H9 (cell line): Measurements from ENCODE around the gene SLC11A1. TPM values are rescaled to one million over a fixed set of nuclear protein-coding genes. Genes with fewer than 3 reads are reported as not detected.

Experiments used
- DNase-seq: peaks from one replicate; pipeline ENCODE4 v3.0.0-alpha.2; 2017
- H2AFZ ChIP-seq: one replicate; pipeline ENCODE4 v1.6.1; 2013; ENCODE audit warnings: mild to moderate bottlenecking, low read length, control low read depth, moderate library complexity
- H2AK5ac ChIP-seq: 2 replicates; pipeline ENCODE4 v1.6.1; 2013; ENCODE audit warnings: low read length, control low read depth, mixed read lengths; ENCODE audit not compliant: insufficient read length
- H2BK120ac ChIP-seq: one replicate; pipeline ENCODE4 v1.6.1; 2013; ENCODE audit warnings: low read depth, mild to moderate bottlenecking, low read length, control low read depth, inconsistent platforms; ENCODE audit not compliant: poor library complexity, severe bottlenecking
- H2BK12ac ChIP-seq: 2 replicates; pipeline ENCODE4 v1.6.1; 2013; ENCODE audit warnings: low read length, control low read depth, mixed read lengths, low read depth; ENCODE audit not compliant: insufficient read length
- H2BK15ac ChIP-seq: 2 replicates; pipeline ENCODE4 v1.6.1; 2013; ENCODE audit warnings: low read depth, low read length, control low read depth
- H2BK20ac ChIP-seq: one replicate; pipeline ENCODE4 v1.6.1; 2013; ENCODE audit warnings: low read depth, mild to moderate bottlenecking, low read length, control low read depth, inconsistent platforms; ENCODE audit not compliant: poor library complexity, severe bottlenecking
- H2BK5ac ChIP-seq: 2 replicates; pipeline ENCODE4 v1.6.1; 2013; ENCODE audit warnings: low read length, control low read depth, mixed read lengths; ENCODE audit not compliant: insufficient read length
- H3K14ac ChIP-seq: 2 replicates; pipeline ENCODE4 v1.6.1; 2013; ENCODE audit warnings: low read length, control low read depth; ENCODE audit not compliant: insufficient read depth
- H3K18ac ChIP-seq: 2 replicates; pipeline ENCODE4 v1.6.1; 2013; ENCODE audit warnings: low read depth, mild to moderate bottlenecking, mixed read lengths, low read length, control low read depth; ENCODE audit not compliant: insufficient read length
- H3K23ac ChIP-seq: 2 replicates; pipeline ENCODE4 v1.6.1; 2013; ENCODE audit warnings: low read length, control low read depth, mixed read lengths, low read depth; ENCODE audit not compliant: insufficient read length
- H3K23me2 ChIP-seq: 2 replicates; pipeline ENCODE4 v1.6.1; 2013; ENCODE audit warnings: low read depth, mild to moderate bottlenecking, mixed read lengths, low read length, control low read depth; ENCODE audit not compliant: insufficient read length, poor library complexity, severe bottlenecking
- H3K27ac ChIP-seq: 2 replicates; pipeline ENCODE4 v1.5.1; 2013; ENCODE audit warnings: low read length, control low read depth, mixed read lengths, low read depth; ENCODE audit not compliant: insufficient read length
- H3K27me3 ChIP-seq: 2 replicates; pipeline ENCODE4 v1.6.1; 2013; ENCODE audit warnings: low read length, control low read depth, inconsistent platforms; ENCODE audit not compliant: insufficient read depth
- H3K4ac ChIP-seq: 2 replicates; pipeline ENCODE4 v1.6.1; 2013; ENCODE audit warnings: low read depth, mild to moderate bottlenecking, control low read depth, inconsistent platforms, low read length, moderate library complexity
- H3K4me1 ChIP-seq: 2 replicates; pipeline ENCODE4 v1.6.1; 2013; ENCODE audit warnings: low read length, control low read depth, inconsistent platforms; ENCODE audit not compliant: insufficient read depth
- H3K4me2 ChIP-seq: 2 replicates; pipeline ENCODE4 v1.6.1; 2013; ENCODE audit warnings: low read length, control low read depth, mixed read lengths; ENCODE audit not compliant: insufficient read length, insufficient read depth
- H3K56ac ChIP-seq: 2 replicates; pipeline ENCODE4 v1.6.1; 2013; ENCODE audit warnings: low read depth, mild to moderate bottlenecking, mixed read lengths, low read length, control low read depth; ENCODE audit not compliant: insufficient read length
- H3K79me1 ChIP-seq: 2 replicates; pipeline ENCODE4 v1.6.1; 2013; ENCODE audit warnings: low read depth, mild to moderate bottlenecking, moderate library complexity, low read length, control low read depth, inconsistent platforms; ENCODE audit not compliant: insufficient read depth, poor library complexity, severe bottlenecking
- H3K79me2 ChIP-seq: 2 replicates; pipeline ENCODE4 v1.6.1; 2013; ENCODE audit warnings: low read length, control low read depth, inconsistent platforms; ENCODE audit not compliant: insufficient read depth
- H3K9ac ChIP-seq: 2 replicates; pipeline ENCODE4 v1.6.1; 2013; ENCODE audit warnings: low read length, control low read depth, mixed read lengths; ENCODE audit not compliant: insufficient read length; ENCODE audit errors: extremely low read depth
- H3K9me3 ChIP-seq: one replicate; pipeline ENCODE4 v1.6.1; 2013; ENCODE audit warnings: low read depth, low read length, inconsistent platforms; ENCODE audit not compliant: control insufficient read depth
- H3T11ph ChIP-seq: one replicate; pipeline ENCODE4 v1.6.1; 2013; ENCODE audit warnings: mild to moderate bottlenecking, low read length, control low read depth, inconsistent platforms
- H4K20me1 ChIP-seq: one replicate; pipeline ENCODE4 v1.6.1; 2013; ENCODE audit not compliant: control insufficient read depth, insufficient read length, insufficient read depth
- H4K5ac ChIP-seq: 2 replicates; pipeline ENCODE4 v1.6.1; 2013; ENCODE audit warnings: low read depth, mild to moderate bottlenecking, mixed read lengths, low read length, control low read depth; ENCODE audit not compliant: insufficient read length
- H4K8ac ChIP-seq: replicated peaks from 2 replicates; pipeline ENCODE4 v1.6.1; 2013; ENCODE audit warnings: low read length, control low read depth, mixed read lengths, low read depth; ENCODE audit not compliant: insufficient read length
- H4K91ac ChIP-seq: 2 replicates; pipeline ENCODE4 v1.6.1; 2013; ENCODE audit warnings: low read depth, mild to moderate bottlenecking, moderate library complexity, mixed read lengths, low read length, control low read depth; ENCODE audit not compliant: insufficient read length
- H3K27ac Mint-ChIP-seq, 3 experiments: 2 replicates in 2 of 3; 3 replicates in 1 of 3; pipeline ENCODE4 v1.8.0; 2020 to 2021; ENCODE audit warnings: mixed read lengths in 3 of 3, mild to moderate bottlenecking in 1 of 3, moderate library complexity in 1 of 3
- H3K27me3 Mint-ChIP-seq: 2 replicates; pipeline ENCODE4 v1.8.0; 2021; ENCODE audit warnings: low read depth, mild to moderate bottlenecking, moderate library complexity, mixed read lengths
- H3K36me3 Mint-ChIP-seq, 3 experiments: 2 replicates in 2 of 3; 3 replicates in 1 of 3; pipeline ENCODE4 v1.8.0; 2020 to 2021; ENCODE audit warnings: low read depth in 3 of 3, mixed read lengths in 3 of 3; ENCODE audit not compliant: insufficient read depth in 1 of 3
- H3K4me1 Mint-ChIP-seq, 2 experiments: 2 replicates each; pipeline ENCODE4 v1.8.0; 2020; ENCODE audit warnings: mixed read lengths in 2 of 2
- H3K4me3 Mint-ChIP-seq, 2 experiments: 2 replicates in 1 of 2; 3 replicates in 1 of 2; pipeline ENCODE4 v1.8.0; 2020 to 2021; ENCODE audit warnings: mild to moderate bottlenecking in 2 of 2, mixed read lengths in 2 of 2, moderate library complexity in 1 of 2
- H3K9me3 Mint-ChIP-seq, 2 experiments: 2 replicates in 1 of 2; 3 replicates in 1 of 2; pipeline ENCODE4 v1.8.0; 2020; ENCODE audit warnings: mild to moderate bottlenecking in 2 of 2, mixed read lengths in 2 of 2, moderate library complexity in 1 of 2
- WGBS: extraction: QIAGEN DNeasy Blood & Tissue Kit; methylation state at CpG from one replicate; pipeline ENCODE4 v1.1.7; 2013; ENCODE audit warnings: missing lambda C conversion rate, low lambda C conversion rate, mixed read lengths; ENCODE audit not compliant: insufficient read length; ENCODE audit errors: extremely low coverage; 5-methylcytosine and 5-hydroxymethylcytosine counted together
- total RNA-seq: library from RNA; stranded (reverse); gene quantifications from 2 replicates; pipeline ENCODE4 v1.2.1, GENCODE V29; 2021
- TF ChIP-seq, protein P1 (sequence below): fragments of 200-600 bp; sonication (generic); conservative IDR thresholded peaks from 3 replicates; pipeline ENCODE4 v1.8.0; 2021; ENCODE audit warnings: antibody characterized with exemption, mild to moderate bottlenecking

Gene SLC11A1
- total RNA-seq, 1 experiment from 2014 or later, result 0.11 TPM

GRCh38 chr2:218429911-218430692, 48.0 kb downstream of the SLC11A1 start:
- H3K27ac ChIP-seq, result no peak overlapping the region
- H3K23ac ChIP-seq, result no peak overlapping the region
- H4K91ac ChIP-seq, result no peak overlapping the region
- H3K4me2 ChIP-seq, result no peak overlapping the region
- H3K79me1 ChIP-seq, result no peaks in the 10 kb centered on the region
- TF ChIP-seq, protein P1, sequence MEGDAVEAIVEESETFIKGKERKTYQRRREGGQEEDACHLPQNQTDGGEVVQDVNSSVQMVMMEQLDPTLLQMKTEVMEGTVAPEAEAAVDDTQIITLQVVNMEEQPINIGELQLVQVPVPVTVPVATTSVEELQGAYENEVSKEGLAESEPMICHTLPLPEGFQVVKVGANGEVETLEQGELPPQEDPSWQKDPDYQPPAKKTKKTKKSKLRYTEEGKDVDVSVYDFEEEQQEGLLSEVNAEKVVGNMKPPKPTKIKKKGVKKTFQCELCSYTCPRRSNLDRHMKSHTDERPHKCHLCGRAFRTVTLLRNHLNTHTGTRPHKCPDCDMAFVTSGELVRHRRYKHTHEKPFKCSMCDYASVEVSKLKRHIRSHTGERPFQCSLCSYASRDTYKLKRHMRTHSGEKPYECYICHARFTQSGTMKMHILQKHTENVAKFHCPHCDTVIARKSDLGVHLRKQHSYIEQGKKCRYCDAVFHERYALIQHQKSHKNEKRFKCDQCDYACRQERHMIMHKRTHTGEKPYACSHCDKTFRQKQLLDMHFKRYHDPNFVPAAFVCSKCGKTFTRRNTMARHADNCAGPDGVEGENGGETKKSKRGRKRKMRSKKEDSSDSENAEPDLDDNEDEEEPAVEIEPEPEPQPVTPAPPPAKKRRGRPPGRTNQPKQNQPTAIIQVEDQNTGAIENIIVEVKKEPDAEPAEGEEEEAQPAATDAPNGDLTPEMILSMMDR, result no peak
- H3T11ph ChIP-seq, result no peak overlapping the region
- H3K4me3 Mint-ChIP-seq, result no peak overlapping the region
- no peak overlapping the region for H3K9ac ChIP-seq
- peak overlapping the region in 1 of 3 experiments; percentile 68; a peak in 2 of 7 replicates for H3K27ac Mint-ChIP-seq
- H2AK5ac ChIP-seq, result no peak overlapping the region
- H3K23me2 ChIP-seq, result no peaks in the 10 kb centered on the region
- peaks cover 0 to 4% (median 0%) of the 10 kb centered on the region in 3 experiments; a peak in 1 of 7 replicates for H3K36me3 Mint-ChIP-seq
- peaks cover 2 to 3% of the 10 kb centered on the region in 2 experiments; a peak in 1 of 4 replicates for H3K4me1 Mint-ChIP-seq
- H3K9me3 Mint-ChIP-seq, result no peaks in the 10 kb centered on the region
- H3K56ac ChIP-seq, result no peak overlapping the region
- H3K27me3 Mint-ChIP-seq, result peaks cover 1% of the 10 kb centered on the region
- no peak overlapping the region; the same call in 1 of the 2 replicates for H3K14ac ChIP-seq
- H2BK20ac ChIP-seq, result no peak overlapping the region
- H2AFZ ChIP-seq, result no peak overlapping the region
- no peaks in the 10 kb centered on the region for H3K79me2 ChIP-seq
- H4K5ac ChIP-seq, result no peak overlapping the region
- H3K27me3 ChIP-seq, result no peaks in the 10 kb centered on the region
- WGBS, result no CpG with 5 or more reads among the region's 9 CpGs
- no peaks in the 10 kb centered on the region for H4K20me1 ChIP-seq
- H3K18ac ChIP-seq, result no peak overlapping the region
- no peak overlapping the region for H2BK5ac ChIP-seq
- no peak overlapping the region for H4K8ac ChIP-seq
- H2BK15ac ChIP-seq, result no peak overlapping the region
- no peaks in the 10 kb centered on the region for H3K4me1 ChIP-seq
- H3K9me3 ChIP-seq, result no peaks in the 10 kb centered on the region
- DNase-seq, result no peak
- H2BK120ac ChIP-seq, result no peak overlapping the region
- no peak overlapping the region for H3K4ac ChIP-seq
- no peak overlapping the region for H2BK12ac ChIP-seq
